Measurements from ENCODE around the gene TMEM9. TPM values are rescaled to one million over a fixed set of nuclear protein-coding genes. Genes with fewer than 3 reads are reported as not detected.

TMEM9 gene
- total and polyA plus RNA-seq, 9 of the 15 experiments (the other 6 are each of a cell fraction or from before 2014, with no cell fraction given): 30.4 to 107 (median 67.6) TPM

DNA sequence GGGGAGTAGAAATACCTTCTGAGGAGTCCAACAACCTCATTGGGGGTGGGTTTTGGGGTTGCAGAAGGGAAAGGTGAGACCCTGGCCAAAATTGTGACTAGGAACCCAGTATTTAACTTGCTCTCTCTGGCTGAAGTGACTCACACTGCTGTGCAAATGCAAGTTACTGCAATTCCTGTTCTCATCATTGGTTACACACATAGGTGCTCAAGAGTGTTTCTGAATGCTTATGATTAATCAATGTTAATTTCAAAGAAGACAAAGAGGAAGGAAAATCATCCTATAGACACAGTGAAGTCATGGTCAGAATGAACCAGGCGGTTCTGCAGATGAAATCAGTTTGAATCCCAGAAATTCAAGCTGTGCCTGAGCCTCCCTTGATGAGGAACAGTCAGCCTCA, 30.4 kb downstream of the TMEM9 start:
- ChIA-PET POLR2A (interaction anchor here (0.8 to 1.8 kb wide), 2 partner anchors 12 to 14 kb away, joined by 3 to 6 read pairs; no protein-coding TSS in a partner anchor), CTCF (ENCODE audit: low intra/inter-chr PET ratio) (no interaction called here)
- H4K20me1 ChIP-seq (replicated peaks; ENCODE audit: control insufficient read depth, insufficient read depth, low read length): peaks cover 18% of the 10 kb centered on the region
- H3K4me3 ChIP-seq: no peak overlapping the region
- H3K9me3 ChIP-seq (replicated peaks; ENCODE audit: control insufficient read depth, insufficient read depth, low read depth, low read length): no peaks in the 10 kb centered on the region
- intact Hi-C loops (cut with micrococcal nuclease) (no loop called here), in situ Hi-C loops (cut with MboI) (no loop called here)
- DNase-seq (ENCODE audit: extremely low read depth in 1 of 4, low spot score in 3 of 4): no peak
- H3K27ac ChIP-seq (ENCODE audit: extremely low read depth, low read depth, low read length): no peak overlapping the region
- peaks cover 0 to under 1% of the 10 kb centered on the region in 2 experiments; a peak in 2 of 5 replicates for H3K4me1 ChIP-seq (replicated peaks in 1 of 2; ENCODE audit: control insufficient read depth in 2 of 2, insufficient read depth in 2 of 2, low read length in 2 of 2)
- H3K27me3 ChIP-seq (ENCODE audit: control insufficient read depth in 2 of 2, insufficient read depth in 2 of 2, low read length in 2 of 2): peaks cover 70 to 90% of the 10 kb centered on the region in 2 experiments
- ATAC-seq: no peak
- no peaks in the 10 kb centered on the region for H3K9me1 ChIP-seq (ENCODE audit: control insufficient read depth, insufficient read depth, low read length)
- no peaks in the 10 kb centered on the region for H3K36me3 ChIP-seq (ENCODE audit: control insufficient read depth, insufficient read depth, low read length)
- TF ChIP-seq ZNF174 (CRISPR knock-in tag; IDR thresholded peaks at IDR 0.05) (no peak), ZBTB43 (CRISPR knock-in tag; IDR thresholded peaks at IDR 0.05) (no peak), ZNF3 (CRISPR knock-in tag; IDR thresholded peaks at IDR 0.05) (no peak), DEAF1 (CRISPR knock-in tag; IDR thresholded peaks at IDR 0.05) (no peak), SREBF1 (IDR thresholded peaks at IDR 0.05; ENCODE audit: borderline replicate concordance, low read depth, low read length) (no peak), KAT2B (IDR thresholded peaks at IDR 0.05; ENCODE audit: low read depth, low read length) (no peak), ZNF57 (CRISPR knock-in tag; IDR thresholded peaks at IDR 0.05) (no peak), EP400 (IDR thresholded peaks at IDR 0.05) (no peak)
- TF ChIP-seq, protein P1, sequence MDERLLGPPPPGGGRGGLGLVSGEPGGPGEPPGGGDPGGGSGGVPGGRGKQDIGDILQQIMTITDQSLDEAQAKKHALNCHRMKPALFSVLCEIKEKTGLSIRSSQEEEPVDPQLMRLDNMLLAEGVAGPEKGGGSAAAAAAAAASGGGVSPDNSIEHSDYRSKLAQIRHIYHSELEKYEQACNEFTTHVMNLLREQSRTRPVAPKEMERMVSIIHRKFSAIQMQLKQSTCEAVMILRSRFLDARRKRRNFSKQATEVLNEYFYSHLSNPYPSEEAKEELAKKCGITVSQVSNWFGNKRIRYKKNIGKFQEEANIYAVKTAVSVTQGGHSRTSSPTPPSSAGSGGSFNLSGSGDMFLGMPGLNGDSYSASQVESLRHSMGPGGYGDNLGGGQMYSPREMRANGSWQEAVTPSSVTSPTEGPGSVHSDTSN (CRISPR knock-in tag; IDR thresholded peaks at IDR 0.05; ENCODE audit: low read depth): no peak
- TF ChIP-seq, protein P1 (tag; conservative IDR thresholded peaks at IDR 0.05; ENCODE audit: low read depth): no peak
- H3K4me2 ChIP-seq (ENCODE audit: insufficient read depth, low read length): no peak overlapping the region
- no peaks in the 10 kb centered on the region for H3K79me2 ChIP-seq (ENCODE audit: control insufficient read depth, insufficient read depth, low read length)
- no peak overlapping the region for H3K9ac ChIP-seq (ENCODE audit: insufficient read depth in 1 of 2, low read depth in 2 of 2, low read length in 2 of 2)
- H2AFZ ChIP-seq (ENCODE audit: low read depth, low read length): no peak overlapping the region
- no peak for FAIRE-seq
- WGBS (ENCODE audit: insufficient coverage, low coverage, missing lambda C conversion rate): 0% methylated on average over 1 of the region's 1 CpG
- no TSS peak for BruUV-seq (replicated peaks)

Measured in K562 (cell line).